HepG2 (cell line): ENCODE results near the gene IKZF3. TPM values are rescaled to one million over a fixed set of nuclear protein-coding genes. Genes with fewer than 3 reads are reported as not detected.

Source experiments
- CBX2 ChIP-seq, 2 experiments: fragments of 200-600 bp in 1 of 2; sonication (generic); formaldehyde crosslinking in 1 of 2; IDR thresholded peaks; 2 replicates each; pipeline versions ENCODE4 v1.7.0 to v1.8.1; 2018 to 2022; ENCODE audit warnings: low read depth in 2 of 2, low read length in 1 of 2, mild to moderate bottlenecking in 1 of 2, missing genetic modification reagents in 1 of 2
- HNRNPL ChIP-seq: fragments of 200-400 bp; formaldehyde crosslinking; IDR thresholded peaks from 2 replicates; pipeline ENCODE4 v1.6.1; 2017; ENCODE audit warnings: mild to moderate bottlenecking, low read depth, low read length
- MBD4 ChIP-seq: IDR thresholded peaks from 2 replicates; pipeline ENCODE4 v1.6.1; 2012; ENCODE audit warnings: low read length, inconsistent platforms, borderline replicate concordance
- MEIS2 ChIP-seq: sonication (generic); formaldehyde crosslinking; IDR thresholded peaks from 2 replicates; pipeline ENCODE4 v1.9.0; 2021; ENCODE audit warnings: mild to moderate bottlenecking, missing genetic modification reagents
- PAWR ChIP-seq: sonication (generic); formaldehyde crosslinking; IDR thresholded peaks from 2 replicates; pipeline ENCODE4 v1.4.0; 2020; ENCODE audit warnings: missing genetic modification reagents, mild to moderate bottlenecking, borderline replicate concordance
- PRPF4 ChIP-seq: fragments of 200-400 bp; formaldehyde crosslinking; IDR thresholded peaks from 2 replicates; pipeline ENCODE4 v1.6.1; 2016; ENCODE audit warnings: low read length, low read depth; ENCODE audit not compliant: poor library complexity, severe bottlenecking
- ZHX1 ChIP-seq: sonication (generic); formaldehyde crosslinking; IDR thresholded peaks from 2 replicates; pipeline ENCODE4 v1.8.1; 2022; ENCODE audit warnings: low read depth, mild to moderate bottlenecking, missing genetic modification reagents
- ZMYM3 ChIP-seq: sonication (generic); formaldehyde crosslinking; IDR thresholded peaks from 2 replicates; pipeline ENCODE4 v1.5.1; 2020; ENCODE audit warnings: mild to moderate bottlenecking, missing genetic modification reagents
- ZNF12 ChIP-seq: sonication (generic); formaldehyde crosslinking; IDR thresholded peaks from 2 replicates; pipeline ENCODE4 v1.5.0; 2020; ENCODE audit warnings: missing genetic modification reagents
- ZNF3 ChIP-seq: IDR thresholded peaks from 2 replicates; pipeline ENCODE4 v1.7.0; 2017; ENCODE audit warnings: inconsistent platforms
- ZNF318 ChIP-seq: sonication (generic); formaldehyde crosslinking; IDR thresholded peaks from 2 replicates; pipeline ENCODE4 v1.4.0; 2020; ENCODE audit warnings: mild to moderate bottlenecking, missing genetic modification reagents
- ZNF34 ChIP-seq: sonication (generic); formaldehyde crosslinking; IDR thresholded peaks from 2 replicates; pipeline ENCODE4 v1.4.0; 2020; ENCODE audit warnings: mild to moderate bottlenecking, missing genetic modification reagents, borderline replicate concordance
- ZNF784 ChIP-seq: sonication (generic); formaldehyde crosslinking; IDR thresholded peaks from 2 replicates; pipeline ENCODE4 v1.5.1; 2020; ENCODE audit warnings: missing genetic modification reagents, mild to moderate bottlenecking, borderline replicate concordance
- ZNF883 ChIP-seq: sonication (generic); formaldehyde crosslinking; IDR thresholded peaks from 2 replicates; pipeline ENCODE4 v1.5.1; 2020; ENCODE audit warnings: mild to moderate bottlenecking, missing genetic modification reagents; ENCODE audit errors: not compliant biosample characterization
- polyA plus RNA-seq, 8 experiments: library from polyadenylated mRNA; depleted of rRNA in 3 of 8; stranded (reverse) in 7 of 8; unstranded in 1 of 8; fragments of >200 nt; fragmentation: Illumina TruSeq in 4 of 8; extraction: Trizol in 4 of 8; gene quantifications; 2 replicates each; pipeline versions ENCODE4 v1.2.1 to v1.2.3, GENCODE V29; 2011 to 2016; ENCODE audit warnings: low read depth in 4 of 8, missing spikeins in 1 of 8, mixed read lengths in 1 of 8; ENCODE audit not compliant: insufficient read depth in 1 of 8
- total RNA-seq, 5 experiments: library from RNA; depleted of rRNA; stranded (reverse); fragments of >200 nt; fragmentation: Illumina TruSeq; extraction: Trizol; gene quantifications; 2 replicates each; pipeline ENCODE4 v1.2.3, GENCODE V29; 2016; ENCODE audit warnings: low read depth in 1 of 5

IKZF3 gene
- total and polyA plus RNA-seq, 2 of the 13 experiments (the other 11 are each of a cell fraction or from before 2014, with no cell fraction given): not detected

- TF ChIP-seq ZHX1 (CRISPR knock-in tag) (peak; percentile 67; the same call in 1 of the 2 replicates), ZNF3 (CRISPR knock-in tag) (no peak), CBX2 (IDR thresholded peaks at IDR 0.05; ENCODE audit: low read depth, low read length) (no peak), CBX2 (CRISPR knock-in tag; IDR thresholded peaks at IDR 0.05; ENCODE audit: low read depth) (peak; percentile 76; the same call in 1 of the 2 replicates), ZMYM3 (CRISPR knock-in tag) (no peak), ZNF883 (CRISPR knock-in tag) (peak; percentile 67), MEIS2 (CRISPR knock-in tag) (no peak; the same call in 1 of the 2 replicates), ZNF12 (peak; percentile 67), HNRNPL (peak; percentile 89), ZNF318 (peak; percentile 69), PAWR (peak; percentile 86; the same call in 1 of the 2 replicates), MBD4 (no peak), ZNF784 (CRISPR knock-in tag) (peak; percentile 35; the same call in 1 of the 2 replicates), PRPF4 (no peak), ZNF34 (CRISPR knock-in tag) (peak; percentile 99)
These were observed 109.8 kb downstream of the IKZF3 start (continued) for GRCh38 chr17:39754161-39754957.
